GM23338 (cell line): ENCODE measurements around the gene DNAL1. TPM values are rescaled to one million over a fixed set of nuclear protein-coding genes. Genes with fewer than 3 reads are reported as not detected.

ENCODE experiments used
- ATAC-seq: fragments of 200-7000 bp; cut with Tn5 transposase; 3 replicates; pipeline ENCODE4 v1.9.1; 2020
- DNase-seq: peaks from one replicate; pipeline ENCODE4 v3.0.0-alpha.2; 2015; ENCODE audit warnings: low spot score
- H2AFZ ChIP-seq: fragments of 200-600 bp; sonication (generic); 2 replicates; pipeline ENCODE4 v1.8.0; 2016; ENCODE audit warnings: antibody characterized with exemption, mild to moderate bottlenecking, moderate library complexity
- H3F3A ChIP-seq: fragments of 200-600 bp; sonication (generic); replicated peaks from 2 replicates; pipeline ENCODE4 v1.8.0; 2017; ENCODE audit warnings: antibody characterized with exemption, mixed run types, low read depth
- H3K27ac ChIP-seq: fragments of 200-600 bp; sonication (generic); 2 replicates; pipeline ENCODE4 v1.6.1; 2016; ENCODE audit warnings: low read depth
- H3K27me3 ChIP-seq: fragments of 200-600 bp; sonication (generic); 2 replicates; pipeline ENCODE4 v1.8.0; 2016; ENCODE audit warnings: mild to moderate bottlenecking, mixed run types, moderate library complexity; ENCODE audit not compliant: insufficient read depth
- H3K36me3 ChIP-seq: fragments of 200-600 bp; sonication (generic); 2 replicates; pipeline ENCODE4 v1.8.0; 2016; ENCODE audit warnings: mild to moderate bottlenecking; ENCODE audit not compliant: insufficient read depth
- H3K4me1 ChIP-seq: fragments of 200-600 bp; sonication (generic); 2 replicates; pipeline ENCODE4 v1.8.0; 2016; ENCODE audit warnings: mild to moderate bottlenecking, moderate library complexity; ENCODE audit not compliant: insufficient read depth
- H3K4me2 ChIP-seq: fragments of 200-600 bp; sonication (generic); 2 replicates; pipeline ENCODE4 v1.7.1; 2017; ENCODE audit warnings: mixed run types
- H3K4me3 ChIP-seq: fragments of 200-600 bp; sonication (generic); 2 replicates; pipeline ENCODE4 v1.6.1; 2016; ENCODE audit warnings: mixed run types
- H3K79me2 ChIP-seq: fragments of 200-600 bp; sonication (generic); replicated peaks from 2 replicates; pipeline ENCODE4 v1.8.0; 2017; ENCODE audit warnings: mild to moderate bottlenecking; ENCODE audit not compliant: insufficient read depth
- H3K9me2 ChIP-seq: fragments of 200-600 bp; sonication (generic); 2 replicates; pipeline ENCODE4 v1.8.0; 2017; ENCODE audit not compliant: insufficient read depth
- H4K20me1 ChIP-seq: fragments of 200-600 bp; sonication (generic); replicated peaks from 2 replicates; pipeline ENCODE4 v1.8.0; 2017; ENCODE audit warnings: mild to moderate bottlenecking; ENCODE audit not compliant: insufficient read depth
- H3K27ac Mint-ChIP-seq: 2 replicates; pipeline ENCODE4 v1.8.0; 2020; ENCODE audit warnings: inconsistent platforms, mild to moderate bottlenecking, moderate library complexity, mixed read lengths
- H3K27me3 Mint-ChIP-seq: 3 replicates; pipeline ENCODE4 v1.8.0; 2022; ENCODE audit warnings: low read depth, mild to moderate bottlenecking, moderate library complexity, mixed read lengths, inconsistent platforms; ENCODE audit not compliant: insufficient read depth, poor library complexity
- H3K36me3 Mint-ChIP-seq: 3 replicates; pipeline ENCODE4 v1.8.0; 2021; ENCODE audit warnings: low read depth, mild to moderate bottlenecking, inconsistent platforms, moderate library complexity, mixed read lengths
- H3K4me1 Mint-ChIP-seq: 3 replicates; pipeline ENCODE4 v1.8.0; 2020; ENCODE audit warnings: mild to moderate bottlenecking, inconsistent platforms, mixed read lengths
- H3K4me3 Mint-ChIP-seq: 3 replicates; pipeline ENCODE4 v1.8.0; 2021; ENCODE audit warnings: moderate library complexity, mild to moderate bottlenecking, inconsistent platforms, mixed read lengths
- H3K9me3 Mint-ChIP-seq: 3 replicates; pipeline ENCODE4 v1.8.0; 2020; ENCODE audit warnings: moderate library complexity, mild to moderate bottlenecking, inconsistent platforms, mixed read lengths
- CREB1 ChIP-seq: fragments of 250-450 bp; sonication (Bioruptor Pico); IDR thresholded peaks from 2 replicates; pipeline ENCODE4 v1.5.0; 2020; ENCODE audit warnings: low read depth, mild to moderate bottlenecking, moderate library complexity
- ETS1 ChIP-seq: IDR thresholded peaks from 2 replicates; pipeline ENCODE4 v1.6.1; 2016; ENCODE audit warnings: antibody characterized with exemption
- EZH2 ChIP-seq: fragments of 200-600 bp; sonication (generic); IDR thresholded peaks from one replicate; pipeline ENCODE4 v1.8.0; 2017; ENCODE audit warnings: antibody characterized with exemption, mild to moderate bottlenecking, low read depth; ENCODE audit not compliant: unreplicated experiment
- EZH2phosphoT487 ChIP-seq: fragments of 200-600 bp; sonication (generic); IDR thresholded peaks from one replicate; pipeline ENCODE4 v1.8.1; 2018; ENCODE audit warnings: antibody characterized with exemption; ENCODE audit not compliant: unreplicated experiment
- JUNB ChIP-seq: IDR thresholded peaks from one replicate; pipeline ENCODE4 v1.6.1; 2016; ENCODE audit warnings: antibody characterized with exemption; ENCODE audit not compliant: unreplicated experiment
- NANOG ChIP-seq: IDR thresholded peaks from 2 replicates; pipeline ENCODE4 v1.6.1; 2016; ENCODE audit warnings: antibody characterized with exemption, borderline replicate concordance
- POLR2AphosphoS5 ChIP-seq: IDR thresholded peaks from 2 replicates; pipeline ENCODE4 v1.6.1; 2016; ENCODE audit warnings: antibody characterized with exemption, low read depth
- REST ChIP-seq: IDR thresholded peaks from one replicate; pipeline ENCODE4 v1.6.1; 2018; ENCODE audit warnings: antibody characterized with exemption; ENCODE audit not compliant: unreplicated experiment
- STAT1 ChIP-seq: IDR thresholded peaks from one replicate; pipeline ENCODE4 v1.6.1; 2016; ENCODE audit warnings: antibody characterized with exemption; ENCODE audit not compliant: unreplicated experiment
- ZNF114 ChIP-seq: fragments of 250-450 bp; sonication (Bioruptor Pico); IDR thresholded peaks from 2 replicates; pipeline ENCODE4 v1.5.0; 2020; ENCODE audit warnings: mild to moderate bottlenecking, moderate library complexity
- ZNF331 ChIP-seq: fragments of 250-450 bp; sonication (Bioruptor Pico); IDR thresholded peaks from 2 replicates; pipeline ENCODE4 v1.5.0; 2020; ENCODE audit warnings: low read depth, mild to moderate bottlenecking, moderate library complexity
- ZNF462 ChIP-seq: fragments of 250-450 bp; sonication (Bioruptor Pico); IDR thresholded peaks from 2 replicates; pipeline ENCODE4 v1.5.0; 2020; ENCODE audit warnings: mild to moderate bottlenecking, moderate library complexity
- polyA plus RNA-seq: library from polyadenylated mRNA; unstranded; fragments of >200 nt; fragmentation: Nextera tagmentation; extraction: Ambion mirVana; gene quantifications from 2 replicates; pipeline ENCODE4 v1.2.1, GENCODE V29; 2016
- total RNA-seq: library from RNA; depleted of rRNA; stranded (reverse); fragments of >200 nt; shearing (Covaris generic); gene quantifications from 2 replicates; pipeline ENCODE4 v1.2.3, GENCODE V29; 2014
- TF ChIP-seq, protein P1 (sequence below), 2 experiments: fragments of 200-600 bp in 1 of 2; sonication (generic) in 1 of 2; conservative IDR thresholded peaks; 2 replicates each; pipeline versions ENCODE4 v1.5.1 to v1.6.1; 2016 to 2017; ENCODE audit warnings: antibody characterized with exemption in 2 of 2, low read depth in 2 of 2, mild to moderate bottlenecking in 2 of 2, moderate library complexity in 1 of 2

Gene DNAL1
- total and polyA plus RNA-seq, 2 experiments from 2014 or later: 7.6 to 29.3 TPM

GRCh38 chr14:73719361-73719760 is 74.6 kb downstream of the DNAL1 start (continued):
- no peak for TF ChIP-seq EZH2
- no peak for TF ChIP-seq EZH2phosphoT487
- no peak for TF ChIP-seq ZNF114 (CRISPR knock-in tag)

- Histone ChIP-seq H3K79me2 (no peaks in the 10 kb centered on the region), H3F3A (peaks cover 15% of the 10 kb centered on the region; the same call in 1 of the 2 replicates), H3K36me3 (no peaks in the 10 kb centered on the region), H3K4me1 (peaks cover 46% of the 10 kb centered on the region), H3K27ac (peak overlapping the region; percentile 80; the same call in 1 of the 2 replicates), H3K9me2 (no peaks in the 10 kb centered on the region), H2AFZ (no peak overlapping the region), H3K4me3 (peak overlapping the region; percentile 88; the same call in 1 of the 2 replicates), H3K4me2 (peak overlapping the region; percentile 97), H3K27me3 (peaks cover 9% of the 10 kb centered on the region; the same call in 1 of the 2 replicates), H4K20me1 (peaks cover 7% of the 10 kb centered on the region; the same call in 1 of the 2 replicates)
- H3K36me3 Mint-ChIP-seq: peaks cover 21% of the 10 kb centered on the region
- peaks cover 64% of the 10 kb centered on the region for H3K4me1 Mint-ChIP-seq
- ATAC-seq (no peak), DNase-seq (no peak)
- no peak overlapping the region; the same call in 2 of the 3 replicates for H3K4me3 Mint-ChIP-seq
- 0 out of 2 replicates have a peak overlapping the region, but pooled peaks have one; percentile 8 for H3K27ac Mint-ChIP-seq
- H3K27me3 Mint-ChIP-seq: peaks cover 19% of the 10 kb centered on the region
- TF ChIP-seq CREB1 (CRISPR knock-in tag) (no peak), ZNF114 (CRISPR knock-in tag) (no peak), ETS1 (no peak), JUNB (no peak), ZNF331 (no peak), REST (no peak), STAT1 (no peak), NANOG (no peak), ZNF462 (CRISPR knock-in tag) (no peak), EZH2 (no peak), POLR2AphosphoS5 (no peak), EZH2phosphoT487 (no peak)
- TF ChIP-seq, protein P1, sequence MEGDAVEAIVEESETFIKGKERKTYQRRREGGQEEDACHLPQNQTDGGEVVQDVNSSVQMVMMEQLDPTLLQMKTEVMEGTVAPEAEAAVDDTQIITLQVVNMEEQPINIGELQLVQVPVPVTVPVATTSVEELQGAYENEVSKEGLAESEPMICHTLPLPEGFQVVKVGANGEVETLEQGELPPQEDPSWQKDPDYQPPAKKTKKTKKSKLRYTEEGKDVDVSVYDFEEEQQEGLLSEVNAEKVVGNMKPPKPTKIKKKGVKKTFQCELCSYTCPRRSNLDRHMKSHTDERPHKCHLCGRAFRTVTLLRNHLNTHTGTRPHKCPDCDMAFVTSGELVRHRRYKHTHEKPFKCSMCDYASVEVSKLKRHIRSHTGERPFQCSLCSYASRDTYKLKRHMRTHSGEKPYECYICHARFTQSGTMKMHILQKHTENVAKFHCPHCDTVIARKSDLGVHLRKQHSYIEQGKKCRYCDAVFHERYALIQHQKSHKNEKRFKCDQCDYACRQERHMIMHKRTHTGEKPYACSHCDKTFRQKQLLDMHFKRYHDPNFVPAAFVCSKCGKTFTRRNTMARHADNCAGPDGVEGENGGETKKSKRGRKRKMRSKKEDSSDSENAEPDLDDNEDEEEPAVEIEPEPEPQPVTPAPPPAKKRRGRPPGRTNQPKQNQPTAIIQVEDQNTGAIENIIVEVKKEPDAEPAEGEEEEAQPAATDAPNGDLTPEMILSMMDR (conservative IDR thresholded peaks at IDR 0.05; ENCODE audit: low read depth in 2 of 2): no peak
- no peaks in the 10 kb centered on the region for H3K9me3 Mint-ChIP-seq
Measured at GRCh38 chr14:73719791-73720190, 75.0 kb downstream of the DNAL1 start.
